GM23248 (cell line): Measurements from ENCODE around the gene NTNG2. TPM values are rescaled to one million over a fixed set of nuclear protein-coding genes. Genes with fewer than 3 reads are reported as not detected.

Source experiments
- DNase-seq: peaks from one replicate; pipeline ENCODE4 v3.0.0-alpha.2; 2015
- H2AFZ ChIP-seq: fragments of 200-600 bp; sonication (generic); 2 replicates; pipeline ENCODE4 v1.6.1; 2016; ENCODE audit warnings: antibody characterized with exemption
- H3F3A ChIP-seq: fragments of 200-600 bp; sonication (generic); 2 replicates; pipeline ENCODE4 v1.6.1; 2016; ENCODE audit warnings: mild to moderate bottlenecking, antibody characterized with exemption, mixed run types; ENCODE audit not compliant: insufficient read depth
- H3K27ac ChIP-seq: fragments of 200-600 bp; sonication (generic); 2 replicates; pipeline ENCODE4 v1.5.1; 2016; ENCODE audit warnings: mild to moderate bottlenecking
- H3K27me3 ChIP-seq: fragments of 200-600 bp; sonication (generic); replicated peaks from 2 replicates; pipeline ENCODE4 v1.6.1; 2016; ENCODE audit warnings: mild to moderate bottlenecking; ENCODE audit not compliant: insufficient read depth
- H3K36me3 ChIP-seq: fragments of 200-600 bp; sonication (generic); 2 replicates; pipeline ENCODE4 v1.6.1; 2016; ENCODE audit warnings: low read depth, mild to moderate bottlenecking
- H3K4me1 ChIP-seq: fragments of 200-600 bp; sonication (generic); 2 replicates; pipeline ENCODE4 v1.6.1; 2016; ENCODE audit warnings: mild to moderate bottlenecking; ENCODE audit not compliant: insufficient read depth
- H3K4me2 ChIP-seq: fragments of 200-600 bp; sonication (generic); one replicate; pipeline ENCODE4 v1.6.1; 2016; ENCODE audit warnings: mild to moderate bottlenecking; ENCODE audit not compliant: unreplicated experiment
- H3K4me3 ChIP-seq: fragments of 200-600 bp; sonication (generic); 2 replicates; pipeline ENCODE4 v1.5.1; 2016; ENCODE audit warnings: mild to moderate bottlenecking
- H3K79me2 ChIP-seq: fragments of 200-600 bp; sonication (generic); 2 replicates; pipeline ENCODE4 v1.6.1; 2016; ENCODE audit warnings: mild to moderate bottlenecking; ENCODE audit not compliant: insufficient read depth
- H3K9ac ChIP-seq: fragments of 200-600 bp; sonication (generic); 2 replicates; pipeline ENCODE4 v1.6.1; 2016; ENCODE audit warnings: mild to moderate bottlenecking
- H3K9me2 ChIP-seq: fragments of 200-600 bp; sonication (generic); 2 replicates; pipeline ENCODE4 v1.6.1; 2016; ENCODE audit warnings: mixed run types, mild to moderate bottlenecking, moderate library complexity; ENCODE audit not compliant: insufficient read depth
- H3K9me3 ChIP-seq: fragments of 200-600 bp; sonication (generic); one replicate; pipeline ENCODE4 v1.6.1; 2017; ENCODE audit warnings: low read depth
- H4K20me1 ChIP-seq: fragments of 200-600 bp; sonication (generic); 2 replicates; pipeline ENCODE4 v1.6.0; 2016; ENCODE audit not compliant: insufficient read depth
- EZH2 ChIP-seq: fragments of 200-600 bp; sonication (generic); IDR thresholded peaks from 2 replicates; pipeline ENCODE4 v1.6.1; 2018; ENCODE audit warnings: antibody characterized with exemption, mild to moderate bottlenecking; ENCODE audit not compliant: insufficient read depth, poor library complexity, severe bottlenecking
- EZH2phosphoT487 ChIP-seq: fragments of 200-600 bp; sonication (generic); IDR thresholded peaks from 2 replicates; pipeline ENCODE4 v1.6.1; 2018; ENCODE audit warnings: antibody characterized with exemption, moderate library complexity, mild to moderate bottlenecking, low read depth; ENCODE audit not compliant: insufficient read depth
- WGBS, 2 experiments: methylation state at CpG; one replicate each; pipeline ENCODE4 v1.1.6; 2015 to 2017; ENCODE audit warnings: low lambda C conversion rate in 2 of 2, low coverage in 1 of 2; ENCODE audit errors: missing lambda C conversion rate in 2 of 2; 5-methylcytosine and 5-hydroxymethylcytosine counted together
- in situ Hi-C: fragments of 300-500 bp; cut with MboI; formaldehyde crosslinking; loops from 2 replicates; pipeline ENCODE4 v1.15.0; 2020
- polyA plus RNA-seq: library from polyadenylated mRNA; unstranded; fragments of >200 nt; fragmentation: Nextera tagmentation; extraction: Ambion mirVana; gene quantifications from 2 replicates; pipeline ENCODE4 v1.2.1, GENCODE V29; 2016
- total RNA-seq: library from RNA; depleted of rRNA; stranded (reverse); fragments of >200 nt; shearing (Covaris generic); gene quantifications from 2 replicates; pipeline ENCODE4 v1.2.3, GENCODE V29; 2014

NTNG2 gene
- total and polyA plus RNA-seq, 2 experiments from 2014 or later = 0.13 to 1.5 TPM

DNA sequence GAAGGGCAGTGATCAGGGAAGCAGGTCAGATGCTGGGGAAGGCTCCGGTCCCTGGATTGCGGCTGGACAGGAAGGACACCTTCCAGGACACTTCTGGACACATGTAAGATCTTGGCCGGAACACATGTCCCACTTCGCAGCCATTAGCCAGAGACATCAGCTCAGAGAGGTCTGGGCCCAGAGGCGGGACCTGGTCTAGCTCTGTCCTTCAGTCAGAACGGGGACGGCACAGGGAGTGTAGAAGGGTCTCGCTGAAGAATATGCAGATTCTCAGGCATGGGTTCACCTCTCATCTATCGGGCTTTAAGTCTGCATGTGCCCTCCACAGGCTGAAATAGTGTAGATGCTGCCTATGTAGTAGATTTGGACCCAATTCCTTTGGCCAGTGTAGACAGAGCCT is 73.3 kb downstream of the NTNG2 start:
- H3K79me2 ChIP-seq = no peaks in the 10 kb centered on the region
- H3K27ac ChIP-seq = no peak overlapping the region
- peaks cover 42% of the 10 kb centered on the region for H3K27me3 ChIP-seq
- no peak overlapping the region for H2AFZ ChIP-seq
- no peak for DNase-seq
- H3K4me3 ChIP-seq = no peak overlapping the region
- H3K9me3 ChIP-seq = no peaks in the 10 kb centered on the region
- no peaks in the 10 kb centered on the region for H3K4me1 ChIP-seq
- no peak for TF ChIP-seq EZH2
- H3K9me2 ChIP-seq = no peaks in the 10 kb centered on the region
- H3K4me2 ChIP-seq = no peak overlapping the region
- in situ Hi-C loops = loop anchor here (25.0 kb wide), 1 partner anchor 102 kb away; no protein-coding TSS in a partner anchor
- no peaks in the 10 kb centered on the region for H3F3A ChIP-seq
- no peaks in the 10 kb centered on the region for H4K20me1 ChIP-seq
- H3K36me3 ChIP-seq = no peaks in the 10 kb centered on the region
- 66 to 67% methylated on average over 9 of the region's 9 CpGs for WGBS, 2 experiments
- no peak overlapping the region for H3K9ac ChIP-seq

DNA sequence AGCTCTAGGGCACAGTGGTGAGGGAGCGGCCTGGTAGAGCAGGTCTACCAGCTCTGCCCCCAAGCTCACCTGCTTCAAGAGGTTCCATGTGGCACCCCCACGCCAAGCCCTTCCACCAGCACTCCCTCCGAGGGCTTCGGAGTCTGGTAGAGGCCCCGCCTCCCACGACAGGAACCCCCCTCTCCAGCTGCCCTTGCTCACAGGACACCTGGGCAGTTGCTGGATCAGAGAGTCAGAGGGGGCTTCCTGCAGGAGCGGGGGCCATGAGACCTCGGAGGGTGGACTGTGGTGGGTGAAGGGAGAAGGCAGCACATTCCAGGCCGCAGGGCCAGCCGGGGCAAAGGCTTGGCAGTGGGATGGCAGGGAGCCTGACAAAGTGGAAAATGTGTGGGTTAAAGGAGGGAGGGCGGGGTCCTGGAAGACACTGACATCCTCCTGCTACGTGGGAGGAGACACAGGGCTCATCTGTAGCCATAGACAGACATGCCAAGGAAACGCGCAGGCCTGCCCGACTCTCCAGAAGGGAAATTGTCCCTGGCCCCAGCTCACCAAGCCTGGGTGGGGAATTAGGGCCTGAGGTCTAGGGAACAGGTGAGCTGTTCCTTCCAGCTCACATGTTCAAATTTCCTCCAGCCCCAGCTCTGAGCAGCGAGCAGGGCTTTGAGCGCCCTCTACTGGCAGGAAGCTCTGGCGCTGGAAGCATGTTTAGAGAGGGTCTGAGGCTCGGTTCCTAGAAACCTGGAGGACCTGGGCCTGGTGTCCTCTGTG is 74.2 kb downstream of the NTNG2 start:
- peak; percentile 73 for DNase-seq
- no peak overlapping the region for H3K27ac ChIP-seq
- H3K4me1 ChIP-seq = no peaks in the 10 kb centered on the region
- H3K36me3 ChIP-seq = no peaks in the 10 kb centered on the region
- peaks cover 44% of the 10 kb centered on the region for H3K27me3 ChIP-seq
- WGBS, 2 experiments = 23 to 28% methylated on average over 18 to 19 of the region's 19 CpGs
- no peak for TF ChIP-seq EZH2phosphoT487
- no peak for TF ChIP-seq EZH2
- no peaks in the 10 kb centered on the region for H3K9me2 ChIP-seq
- no peak overlapping the region for H2AFZ ChIP-seq
- no peak overlapping the region for H3K4me2 ChIP-seq
- H3K9ac ChIP-seq = no peak overlapping the region
- in situ Hi-C loops = loop anchor here (25.0 kb wide), 1 partner anchor 101 kb away; no protein-coding TSS in a partner anchor
- H3K4me3 ChIP-seq = no peak overlapping the region
- no peaks in the 10 kb centered on the region for H3K79me2 ChIP-seq
- no peaks in the 10 kb centered on the region for H3F3A ChIP-seq
- no peaks in the 10 kb centered on the region for H3K9me3 ChIP-seq
- H4K20me1 ChIP-seq = no peaks in the 10 kb centered on the region

DNA sequence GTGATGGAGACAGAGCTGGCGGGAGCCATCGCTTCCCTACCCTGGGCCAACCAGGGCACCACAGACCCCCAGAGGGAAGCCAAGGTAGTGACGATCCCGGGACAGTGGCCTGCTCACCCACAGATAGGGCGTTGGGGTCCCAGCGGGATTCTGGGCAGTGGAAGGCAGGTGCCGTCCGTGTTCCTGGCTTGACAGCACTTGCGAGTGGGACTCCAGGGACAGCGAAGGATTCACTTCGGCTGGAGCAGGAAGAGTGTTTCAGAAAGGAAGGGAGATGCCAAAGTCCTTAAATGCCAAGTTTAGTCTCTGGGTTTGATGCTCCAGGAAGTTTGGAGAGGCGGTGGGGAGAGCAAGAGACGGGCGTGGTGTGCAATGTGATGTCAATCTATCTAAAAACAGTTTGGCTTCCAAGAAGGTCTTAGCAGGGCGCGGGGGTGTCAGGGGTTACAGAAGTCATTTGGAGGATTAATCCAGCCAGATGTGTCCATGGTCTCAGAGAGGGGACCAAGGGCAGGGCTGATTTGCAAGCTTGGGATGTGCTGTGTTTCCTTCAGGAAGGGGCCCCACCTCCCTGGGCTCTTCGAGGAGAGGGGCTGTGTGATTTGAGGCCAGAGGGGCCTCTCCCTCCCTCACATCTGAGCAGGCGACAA is 74.9 kb downstream of the NTNG2 start:
- no peaks in the 10 kb centered on the region for H3K4me1 ChIP-seq
- H3K36me3 ChIP-seq = no peaks in the 10 kb centered on the region
- WGBS, 2 experiments = 14 to 15% methylated on average over 18 of the region's 18 CpGs
- no peaks in the 10 kb centered on the region for H3K9me2 ChIP-seq
- no peak overlapping the region for H3K9ac ChIP-seq
- no peak for DNase-seq
- in situ Hi-C loops = loop anchor here (25.0 kb wide), 1 partner anchor 101 kb away; no protein-coding TSS in a partner anchor
- no peak overlapping the region for H3K4me3 ChIP-seq
- no peak overlapping the region for H3K27ac ChIP-seq
- TF ChIP-seq EZH2phosphoT487 (no peak), EZH2 (no peak)
- no peak overlapping the region for H2AFZ ChIP-seq
- no peaks in the 10 kb centered on the region for H3K9me3 ChIP-seq
- no peaks in the 10 kb centered on the region for H3F3A ChIP-seq
- H3K79me2 ChIP-seq = no peaks in the 10 kb centered on the region
- no peaks in the 10 kb centered on the region for H4K20me1 ChIP-seq
- no peak overlapping the region for H3K4me2 ChIP-seq
- H3K27me3 ChIP-seq = peaks cover 44% of the 10 kb centered on the region

DNA sequence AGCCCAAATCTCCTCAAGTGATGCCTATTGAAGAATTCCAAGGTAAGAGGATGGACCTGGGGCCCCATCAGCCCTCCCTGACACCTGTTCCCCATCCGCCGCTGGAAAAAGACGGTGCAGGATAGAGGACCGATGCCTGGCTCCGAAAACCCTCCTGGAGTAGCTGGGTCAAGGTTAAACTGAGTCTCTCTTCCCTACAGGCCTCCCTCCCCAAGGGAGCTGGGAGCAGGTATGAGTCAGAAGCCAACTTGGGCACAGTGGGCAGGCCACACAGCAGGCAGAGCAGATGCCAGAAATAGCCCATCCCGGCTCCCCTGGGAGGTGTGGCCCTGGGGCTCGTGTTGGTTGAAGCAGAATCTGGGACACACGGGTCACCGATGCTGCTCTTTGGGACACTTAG is 75.6 kb downstream of the NTNG2 start:
- WGBS, 2 experiments = 60 to 62% methylated on average over 9 of the region's 9 CpGs
- no peak overlapping the region for H3K27ac ChIP-seq
- peaks cover 49% of the 10 kb centered on the region for H3K27me3 ChIP-seq
- no peaks in the 10 kb centered on the region for H3K36me3 ChIP-seq
- H3K4me1 ChIP-seq = no peaks in the 10 kb centered on the region
- H3K4me2 ChIP-seq = no peak overlapping the region
- no peaks in the 10 kb centered on the region for H3K79me2 ChIP-seq
- H3K4me3 ChIP-seq = no peak overlapping the region
- H4K20me1 ChIP-seq = no peaks in the 10 kb centered on the region
- DNase-seq = peak; percentile 48
- in situ Hi-C loops = loop anchor here (25.0 kb wide), 1 partner anchor 100 kb away; no protein-coding TSS in a partner anchor
- no peaks in the 10 kb centered on the region for H3K9me2 ChIP-seq
- H3F3A ChIP-seq = no peaks in the 10 kb centered on the region
- no peak overlapping the region for H2AFZ ChIP-seq
- TF ChIP-seq EZH2 (no peak), EZH2phosphoT487 (no peak)
- H3K9ac ChIP-seq = no peak overlapping the region
- no peaks in the 10 kb centered on the region for H3K9me3 ChIP-seq
